HepG2 (cell line): ENCODE measurements around the gene ANTKMT. TPM values are rescaled to one million over a fixed set of nuclear protein-coding genes. Genes with fewer than 3 reads are reported as not detected.

ENCODE experiments used
- KAT8 ChIP-seq: IDR thresholded peaks from 2 replicates; pipeline ENCODE4 v1.6.1; 2016; ENCODE audit warnings: missing genetic modification reagents, missing compliant biosample characterization
- KLF9 ChIP-seq: IDR thresholded peaks from 2 replicates; pipeline ENCODE4 v1.6.1; 2016; ENCODE audit warnings: low read depth
- RARA ChIP-seq: IDR thresholded peaks from 2 replicates; pipeline ENCODE4 v1.6.1; 2016; ENCODE audit warnings: missing genetic modification reagents, missing compliant biosample characterization
- REL ChIP-seq: sonication (generic); formaldehyde crosslinking; conservative IDR thresholded peaks from 2 replicates; pipeline ENCODE4 v1.8.0; 2022; ENCODE audit warnings: mild to moderate bottlenecking, missing genetic modification reagents, moderate library complexity
- SMAD9 ChIP-seq: sonication (generic); formaldehyde crosslinking; IDR thresholded peaks from 2 replicates; pipeline ENCODE4 v1.5.1; 2020; ENCODE audit warnings: mild to moderate bottlenecking, missing genetic modification reagents
- SOX5 ChIP-seq: IDR thresholded peaks from 2 replicates; pipeline ENCODE4 v1.6.1; 2016; ENCODE audit warnings: borderline replicate concordance
- ZBTB26 ChIP-seq: IDR thresholded peaks from 2 replicates; pipeline ENCODE4 v1.6.1; 2016; ENCODE audit warnings: missing compliant biosample characterization, missing genetic modification reagents, borderline replicate concordance
- ZBTB4 ChIP-seq: sonication (generic); formaldehyde crosslinking; IDR thresholded peaks from 2 replicates; pipeline ENCODE4 v1.4.0; 2020; ENCODE audit warnings: missing genetic modification reagents, mild to moderate bottlenecking, borderline replicate concordance
- ZFAT ChIP-seq: sonication (generic); formaldehyde crosslinking; conservative IDR thresholded peaks from 2 replicates; pipeline ENCODE4 v1.8.1; 2023; ENCODE audit warnings: missing genetic modification reagents, inconsistent platforms
- ZNF180 ChIP-seq: sonication (generic); formaldehyde crosslinking; IDR thresholded peaks from 2 replicates; pipeline ENCODE4 v1.4.0; 2020; ENCODE audit warnings: low read depth, missing genetic modification reagents, borderline replicate concordance
- ZNF235 ChIP-seq: sonication (generic); formaldehyde crosslinking; IDR thresholded peaks from 2 replicates; pipeline ENCODE4 v1.8.1; 2023; ENCODE audit warnings: mild to moderate bottlenecking, missing genetic modification reagents, borderline replicate concordance
- ZNF253 ChIP-seq: sonication (generic); formaldehyde crosslinking; IDR thresholded peaks from 2 replicates; pipeline ENCODE4 v1.8.0; 2022; ENCODE audit warnings: mild to moderate bottlenecking, missing genetic modification reagents, borderline replicate concordance
- ZNF296 ChIP-seq: sonication (generic); formaldehyde crosslinking; conservative IDR thresholded peaks from 2 replicates; pipeline ENCODE4 v1.5.0; 2020; ENCODE audit warnings: mild to moderate bottlenecking, missing genetic modification reagents
- ZNF343 ChIP-seq: sonication (generic); formaldehyde crosslinking; IDR thresholded peaks from 2 replicates; pipeline ENCODE4 v1.4.0; 2020; ENCODE audit warnings: mild to moderate bottlenecking, missing genetic modification reagents
- ZNF354B ChIP-seq: sonication (generic); formaldehyde crosslinking; IDR thresholded peaks from 2 replicates; pipeline ENCODE4 v1.8.0; 2022; ENCODE audit warnings: mild to moderate bottlenecking, missing genetic modification reagents
- ZNF567 ChIP-seq: sonication (generic); formaldehyde crosslinking; IDR thresholded peaks from 2 replicates; pipeline ENCODE4 v1.8.1; 2023; ENCODE audit warnings: mild to moderate bottlenecking, missing genetic modification reagents, borderline replicate concordance
- ZNF569 ChIP-seq: sonication (generic); formaldehyde crosslinking; IDR thresholded peaks from 2 replicates; pipeline ENCODE4 v1.5.0; 2020; ENCODE audit warnings: mild to moderate bottlenecking, missing genetic modification reagents, moderate library complexity, borderline replicate concordance
- polyA plus RNA-seq, 8 experiments: library from polyadenylated mRNA; depleted of rRNA in 3 of 8; stranded (reverse) in 7 of 8; unstranded in 1 of 8; fragments of >200 nt; fragmentation: Illumina TruSeq in 4 of 8; extraction: Trizol in 4 of 8; gene quantifications; 2 replicates each; pipeline versions ENCODE4 v1.2.1 to v1.2.3, GENCODE V29; 2011 to 2016; ENCODE audit warnings: low read depth in 4 of 8, missing spikeins in 1 of 8, mixed read lengths in 1 of 8; ENCODE audit not compliant: insufficient read depth in 1 of 8
- total RNA-seq, 5 experiments: library from RNA; depleted of rRNA; stranded (reverse); fragments of >200 nt; fragmentation: Illumina TruSeq; extraction: Trizol; gene quantifications; 2 replicates each; pipeline ENCODE4 v1.2.3, GENCODE V29; 2016; ENCODE audit warnings: low read depth in 1 of 5
- TF ChIP-seq, protein P1 (sequence below): sonication (generic); IDR thresholded peaks from 2 replicates; pipeline ENCODE4 v1.6.1; 2016; ENCODE audit warnings: low read depth, borderline replicate concordance
- TF ChIP-seq, protein P2 (sequence below): sonication (generic); formaldehyde crosslinking; IDR thresholded peaks from 2 replicates; pipeline ENCODE4 v1.4.0; 2020; ENCODE audit warnings: missing genetic modification reagents, borderline replicate concordance
- TF ChIP-seq, protein P3 (sequence below): sonication (generic); formaldehyde crosslinking; IDR thresholded peaks from 2 replicates; pipeline ENCODE4 v1.4.0; 2020; ENCODE audit warnings: low read depth, mild to moderate bottlenecking, missing genetic modification reagents

Gene ANTKMT
- total and polyA plus RNA-seq, 2 of the 13 experiments (the other 11 are each of a cell fraction or from before 2014, with no cell fraction given): 7.5 to 47.8 TPM

GRCh38 chr16:740764-741505 is 20.0 kb downstream of the ANTKMT start, which contains the start of gene CIAO3 (continued):
- TF ChIP-seq ZNF180 (CRISPR knock-in tag) (no peak), REL (CRISPR knock-in tag) (no peak), ZNF343 (CRISPR knock-in tag) (peak; percentile 47; the same call in 1 of the 2 replicates), KAT8 (CRISPR knock-in tag) (peak; percentile 95), ZNF296 (CRISPR knock-in tag) (no peak), ZBTB26 (CRISPR knock-in tag) (no peak; the same call in none of the 2 replicates), SOX5 (CRISPR knock-in tag) (peak; percentile 26; the same call in 1 of the 2 replicates), ZNF569 (CRISPR knock-in tag) (no peak), KLF9 (CRISPR knock-in tag) (no peak), ZNF354B (CRISPR knock-in tag) (no peak), ZBTB4 (CRISPR knock-in tag) (no peak), ZNF567 (CRISPR knock-in tag) (no peak), SMAD9 (CRISPR knock-in tag) (no peak), ZFAT (CRISPR knock-in tag) (no peak), ZNF253 (CRISPR knock-in tag) (no peak), ZNF235 (CRISPR knock-in tag) (no peak; the same call in 1 of the 2 replicates), RARA (CRISPR knock-in tag) (no peak)
- TF ChIP-seq, protein P1, sequence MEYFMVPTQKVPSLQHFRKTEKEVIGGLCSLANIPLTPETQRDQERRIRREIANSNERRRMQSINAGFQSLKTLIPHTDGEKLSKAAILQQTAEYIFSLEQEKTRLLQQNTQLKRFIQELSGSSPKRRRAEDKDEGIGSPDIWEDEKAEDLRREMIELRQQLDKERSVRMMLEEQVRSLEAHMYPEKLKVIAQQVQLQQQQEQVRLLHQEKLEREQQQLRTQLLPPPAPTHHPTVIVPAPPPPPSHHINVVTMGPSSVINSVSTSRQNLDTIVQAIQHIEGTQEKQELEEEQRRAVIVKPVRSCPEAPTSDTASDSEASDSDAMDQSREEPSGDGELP: peak; percentile 90; the same call in 1 of the 2 replicates
- TF ChIP-seq, protein P2, sequence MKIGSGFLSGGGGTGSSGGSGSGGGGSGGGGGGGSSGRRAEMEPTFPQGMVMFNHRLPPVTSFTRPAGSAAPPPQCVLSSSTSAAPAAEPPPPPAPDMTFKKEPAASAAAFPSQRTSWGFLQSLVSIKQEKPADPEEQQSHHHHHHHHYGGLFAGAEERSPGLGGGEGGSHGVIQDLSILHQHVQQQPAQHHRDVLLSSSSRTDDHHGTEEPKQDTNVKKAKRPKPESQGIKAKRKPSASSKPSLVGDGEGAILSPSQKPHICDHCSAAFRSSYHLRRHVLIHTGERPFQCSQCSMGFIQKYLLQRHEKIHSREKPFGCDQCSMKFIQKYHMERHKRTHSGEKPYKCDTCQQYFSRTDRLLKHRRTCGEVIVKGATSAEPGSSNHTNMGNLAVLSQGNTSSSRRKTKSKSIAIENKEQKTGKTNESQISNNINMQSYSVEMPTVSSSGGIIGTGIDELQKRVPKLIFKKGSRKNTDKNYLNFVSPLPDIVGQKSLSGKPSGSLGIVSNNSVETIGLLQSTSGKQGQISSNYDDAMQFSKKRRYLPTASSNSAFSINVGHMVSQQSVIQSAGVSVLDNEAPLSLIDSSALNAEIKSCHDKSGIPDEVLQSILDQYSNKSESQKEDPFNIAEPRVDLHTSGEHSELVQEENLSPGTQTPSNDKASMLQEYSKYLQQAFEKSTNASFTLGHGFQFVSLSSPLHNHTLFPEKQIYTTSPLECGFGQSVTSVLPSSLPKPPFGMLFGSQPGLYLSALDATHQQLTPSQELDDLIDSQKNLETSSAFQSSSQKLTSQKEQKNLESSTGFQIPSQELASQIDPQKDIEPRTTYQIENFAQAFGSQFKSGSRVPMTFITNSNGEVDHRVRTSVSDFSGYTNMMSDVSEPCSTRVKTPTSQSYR (CRISPR knock-in tag): no peak
- TF ChIP-seq, protein P3, sequence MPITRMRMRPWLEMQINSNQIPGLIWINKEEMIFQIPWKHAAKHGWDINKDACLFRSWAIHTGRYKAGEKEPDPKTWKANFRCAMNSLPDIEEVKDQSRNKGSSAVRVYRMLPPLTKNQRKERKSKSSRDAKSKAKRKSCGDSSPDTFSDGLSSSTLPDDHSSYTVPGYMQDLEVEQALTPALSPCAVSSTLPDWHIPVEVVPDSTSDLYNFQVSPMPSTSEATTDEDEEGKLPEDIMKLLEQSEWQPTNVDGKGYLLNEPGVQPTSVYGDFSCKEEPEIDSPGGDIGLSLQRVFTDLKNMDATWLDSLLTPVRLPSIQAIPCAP: no peak
